T-helper 17 cell (primary cell): ENCODE data around the gene BICC1. TPM values are rescaled to one million over a fixed set of nuclear protein-coding genes. Genes with fewer than 3 reads are reported as not detected.
A peak's percentile ranks its signal among the peaks of the same experiment; 100 is the strongest.

Source experiments
- ATAC-seq: fragments of 150-1000 bp; cut with Tn5 transposase; 2 replicates; pipeline ENCODE4 v1.10.0; 2021; ENCODE audit warnings: mild to moderate bottlenecking, moderate library complexity
- DNase-seq, 3 donors: peaks; one replicate each; pipeline versions ENCODE4 v3.0.0 to v3.0.0-alpha.2; 2020 to 2021
- H3K9me3 ChIP-seq: one replicate; pipeline ENCODE4 v1.7.0; 2013; ENCODE audit warnings: low read length, mild to moderate bottlenecking; ENCODE audit not compliant: control insufficient read depth, poor library complexity, severe bottlenecking
- H3K27ac Mint-ChIP-seq: one replicate; pipeline ENCODE4 v1.8.0; 2022; ENCODE audit warnings: mild to moderate bottlenecking, moderate library complexity, mixed read lengths
- H3K27me3 Mint-ChIP-seq: one replicate; pipeline ENCODE4 v1.8.0; 2022; ENCODE audit warnings: mixed read lengths
- H3K36me3 Mint-ChIP-seq: one replicate; pipeline ENCODE4 v1.8.0; 2022; ENCODE audit warnings: low read depth, mixed read lengths
- H3K4me1 Mint-ChIP-seq: one replicate; pipeline ENCODE4 v1.8.0; 2022; ENCODE audit warnings: mild to moderate bottlenecking, mixed read lengths
- H3K4me3 Mint-ChIP-seq: one replicate; pipeline ENCODE4 v1.8.0; 2022; ENCODE audit warnings: mild to moderate bottlenecking, moderate library complexity, mixed read lengths
- total RNA-seq, 4 donors: library from RNA in 2 of 4; stranded (reverse) in 2 of 4; gene quantifications; one replicate each; pipeline ENCODE4 v1.2.3 and lab custom pipeline; 2022 to 2026

BICC1 gene
- total RNA-seq, 2 donors from 2014 or later = not detected

- no peaks in the 10 kb centered on the region for H3K9me3 ChIP-seq
- no peak overlapping the region for H3K27ac Mint-ChIP-seq
- no peak for ATAC-seq
- H3K36me3 Mint-ChIP-seq = no peaks in the 10 kb centered on the region
- H3K4me1 Mint-ChIP-seq = peaks cover 14% of the 10 kb centered on the region
- no peak for DNase-seq
- H3K27me3 Mint-ChIP-seq = no peaks in the 10 kb centered on the region
- H3K4me3 Mint-ChIP-seq = no peak overlapping the region
These were observed 149.6 kb downstream of the BICC1 start for GRCh38 chr10:58662314-58662713.

GRCh38 chr10:58665361-58665760 lies 152.7 kb downstream of the BICC1 start:
- ATAC-seq = no peak

DNA sequence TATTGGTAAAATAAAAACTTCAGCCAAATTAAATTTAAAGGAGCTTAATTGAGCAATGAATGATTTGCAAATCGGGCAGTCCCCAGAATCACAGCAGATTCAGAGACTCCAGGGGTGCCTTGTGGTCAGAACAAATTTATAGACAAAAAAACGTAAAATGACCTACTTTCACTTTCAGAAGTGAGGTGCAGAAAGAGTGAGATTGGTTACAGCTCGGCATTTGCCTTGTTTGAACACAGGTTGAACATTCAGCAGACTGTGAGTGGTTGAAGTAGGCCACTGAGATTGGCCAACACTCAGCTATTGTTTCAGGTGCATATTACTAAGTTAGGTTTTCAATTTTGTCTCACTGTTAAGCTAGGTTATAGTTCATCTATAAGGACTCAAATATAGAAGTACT lies 153.4 kb downstream of the BICC1 start:
- peak overlapping the region; percentile 87 for H3K27ac Mint-ChIP-seq
- no peaks in the 10 kb centered on the region for H3K9me3 ChIP-seq
- ATAC-seq (peak; percentile 93), DNase-seq (no peak)
- H3K36me3 Mint-ChIP-seq = no peaks in the 10 kb centered on the region
- peak overlapping the region; percentile 65 for H3K4me3 Mint-ChIP-seq
- H3K4me1 Mint-ChIP-seq = peaks cover 12% of the 10 kb centered on the region
- H3K27me3 Mint-ChIP-seq = no peaks in the 10 kb centered on the region

More at GRCh38 chr10:58665361-58665760, 152.7 kb downstream of the BICC1 start:
- Mint-ChIP-seq H3K36me3 (no peaks in the 10 kb centered on the region), H3K27me3 (no peaks in the 10 kb centered on the region), H3K4me1 (peaks cover 14% of the 10 kb centered on the region), H3K27ac (peak overlapping the region; percentile 87), H3K4me3 (no peak overlapping the region)
- no peaks in the 10 kb centered on the region for H3K9me3 ChIP-seq
- no peak for DNase-seq

DNA sequence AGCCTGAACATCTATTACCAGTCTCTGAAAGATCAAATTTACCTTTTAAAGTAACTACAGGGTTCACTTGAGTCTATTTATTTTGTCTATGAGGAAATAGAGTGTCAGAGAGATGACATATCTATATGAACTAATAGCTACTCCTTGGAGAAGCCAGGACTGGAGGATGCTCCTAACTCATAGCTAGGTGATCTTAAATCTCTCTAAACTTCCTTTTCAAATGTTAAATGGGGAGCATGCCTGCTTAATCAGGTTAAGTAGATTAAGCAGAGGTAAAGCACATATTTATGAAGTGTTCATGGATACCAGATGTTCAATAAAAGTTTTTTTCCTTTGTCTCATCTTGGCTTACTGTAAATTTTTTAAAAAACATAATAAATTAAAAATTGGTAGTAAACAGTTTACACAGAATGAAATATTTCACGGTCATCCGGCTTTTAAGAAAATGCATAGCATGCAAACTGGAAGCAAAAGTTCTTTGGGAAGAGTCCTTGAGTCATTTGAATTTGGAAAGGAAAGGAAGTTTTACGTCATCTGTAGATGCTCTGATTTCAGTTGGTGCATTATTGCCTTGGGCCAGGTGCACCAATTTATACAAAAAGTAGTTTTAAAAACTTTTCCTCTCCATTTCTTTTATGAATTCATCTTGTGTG lies 155.1 kb downstream of the BICC1 start:
- H3K9me3 ChIP-seq = no peaks in the 10 kb centered on the region
- DNase-seq = no peak
- Mint-ChIP-seq H3K4me3 (no peak overlapping the region), H3K36me3 (no peaks in the 10 kb centered on the region), H3K4me1 (peaks cover 9% of the 10 kb centered on the region), H3K27ac (peak overlapping the region; percentile 87), H3K27me3 (no peaks in the 10 kb centered on the region)
- no peak for ATAC-seq

GRCh38 chr10:58672845-58673244 lies 160.2 kb downstream of the BICC1 start:
- Mint-ChIP-seq H3K36me3 (no peaks in the 10 kb centered on the region), H3K27me3 (no peaks in the 10 kb centered on the region), H3K27ac (no peak overlapping the region), H3K4me1 (no peaks in the 10 kb centered on the region), H3K4me3 (no peak overlapping the region)
- no peak for DNase-seq
- no peaks in the 10 kb centered on the region for H3K9me3 ChIP-seq
- ATAC-seq = no peak

DNA sequence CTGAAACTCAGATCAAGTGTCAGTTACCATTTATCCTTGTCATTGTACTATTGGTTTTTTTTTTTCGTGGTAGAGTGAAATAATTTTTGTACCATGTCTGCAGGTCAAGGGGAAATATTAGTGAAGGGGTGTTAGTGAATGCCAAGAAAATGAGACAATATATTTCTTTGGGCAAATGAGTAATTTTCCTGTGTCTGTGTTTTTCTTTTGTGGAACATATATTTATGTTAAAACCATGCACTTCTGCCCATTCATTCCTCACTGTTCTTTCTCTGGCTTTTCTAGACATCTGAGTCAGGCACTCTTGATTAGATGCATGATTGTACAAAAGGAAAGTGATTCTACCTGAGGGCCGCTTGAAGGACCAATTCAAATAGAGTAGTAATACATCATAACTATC lies 161.6 kb downstream of the BICC1 start:
- no peak for ATAC-seq
- Mint-ChIP-seq H3K27ac (no peak overlapping the region), H3K4me3 (no peak overlapping the region), H3K4me1 (no peaks in the 10 kb centered on the region), H3K27me3 (no peaks in the 10 kb centered on the region), H3K36me3 (no peaks in the 10 kb centered on the region)
- no peaks in the 10 kb centered on the region for H3K9me3 ChIP-seq
- DNase-seq = no peak

GRCh38 chr10:58675321-58675720 lies 162.6 kb downstream of the BICC1 start:
- Mint-ChIP-seq H3K4me1 (no peaks in the 10 kb centered on the region), H3K4me3 (no peak overlapping the region), H3K27me3 (no peaks in the 10 kb centered on the region), H3K36me3 (no peaks in the 10 kb centered on the region), H3K27ac (no peak overlapping the region)
- ATAC-seq = no peak
- no peak for DNase-seq
- no peaks in the 10 kb centered on the region for H3K9me3 ChIP-seq

DNA sequence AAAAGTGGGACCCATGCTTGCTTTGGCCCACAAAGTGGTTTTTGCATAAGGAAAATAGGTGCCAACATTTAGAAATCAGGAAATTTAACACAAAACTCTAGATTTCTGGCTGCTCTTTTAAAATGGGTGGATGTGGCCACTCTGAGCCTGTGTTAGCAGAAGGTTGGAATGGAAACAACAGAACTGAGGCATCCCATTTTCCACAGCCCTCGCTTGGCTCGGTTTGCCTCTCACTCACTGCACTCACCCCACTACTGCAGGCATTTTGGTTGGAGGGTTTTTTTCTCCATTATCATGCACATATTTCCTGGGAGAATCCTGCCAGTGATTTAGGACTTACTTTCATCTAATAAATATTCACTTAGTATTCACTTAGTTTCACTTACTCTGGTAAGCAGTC lies 178.9 kb downstream of the BICC1 start:
- DNase-seq = no peak
- H3K9me3 ChIP-seq = no peaks in the 10 kb centered on the region
- Mint-ChIP-seq H3K27me3 (no peaks in the 10 kb centered on the region), H3K27ac (no peak overlapping the region), H3K4me1 (no peaks in the 10 kb centered on the region), H3K4me3 (no peak overlapping the region), H3K36me3 (peaks cover 2% of the 10 kb centered on the region)
- no peak for ATAC-seq

GRCh38 chr10:58693919-58694318 lies 181.2 kb downstream of the BICC1 start:
- Mint-ChIP-seq H3K4me1 (peaks cover 3% of the 10 kb centered on the region), H3K27ac (no peak overlapping the region), H3K27me3 (peaks cover 4% of the 10 kb centered on the region)

DNA sequence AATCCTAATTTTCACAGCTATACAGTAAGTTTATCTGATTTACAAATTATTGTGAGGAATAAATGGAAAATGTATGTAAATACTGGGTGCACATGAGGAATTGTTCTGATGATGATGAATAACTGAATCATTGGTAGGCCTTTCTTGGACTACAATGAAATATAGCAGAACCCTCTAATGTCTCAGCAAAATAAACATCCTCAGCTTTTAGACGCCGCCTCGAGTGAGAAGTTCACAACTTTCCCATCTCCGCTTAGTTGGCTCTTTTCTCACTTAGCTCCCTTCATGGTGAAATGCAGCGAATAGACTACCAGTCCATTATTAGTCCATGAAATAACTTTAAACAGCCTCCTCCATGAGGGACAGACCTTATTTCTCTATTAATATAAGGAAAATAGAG lies 182.3 kb downstream of the BICC1 start:
- DNase-seq (no peak), ATAC-seq (no peak)
- H3K4me1 Mint-ChIP-seq = peaks cover 4% of the 10 kb centered on the region
- H3K27ac Mint-ChIP-seq = no peak overlapping the region
- H3K36me3 Mint-ChIP-seq = peaks cover 2% of the 10 kb centered on the region
- no peak overlapping the region for H3K4me3 Mint-ChIP-seq
- H3K27me3 Mint-ChIP-seq = peaks cover 4% of the 10 kb centered on the region
- no peaks in the 10 kb centered on the region for H3K9me3 ChIP-seq

More at GRCh38 chr10:58693919-58694318, 181.2 kb downstream of the BICC1 start:
- H3K4me3 Mint-ChIP-seq = no peak overlapping the region
- no peak for ATAC-seq
- DNase-seq = no peak
- H3K36me3 Mint-ChIP-seq = peaks cover 2% of the 10 kb centered on the region
- H3K9me3 ChIP-seq = no peaks in the 10 kb centered on the region

GRCh38 chr10:58696736-58697135 lies 184.1 kb downstream of the BICC1 start:
- no peaks in the 10 kb centered on the region for H3K9me3 ChIP-seq
- H3K27ac Mint-ChIP-seq = no peak overlapping the region
- ATAC-seq = no peak
- peaks cover 4% of the 10 kb centered on the region for H3K27me3 Mint-ChIP-seq
- H3K4me1 Mint-ChIP-seq = peaks cover 6% of the 10 kb centered on the region
- no peak for DNase-seq
- H3K4me3 Mint-ChIP-seq = no peak overlapping the region
- H3K36me3 Mint-ChIP-seq = peaks cover 2% of the 10 kb centered on the region

- H3K27ac Mint-ChIP-seq = no peak overlapping the region
- peaks cover 6% of the 10 kb centered on the region for H3K4me1 Mint-ChIP-seq
- H3K9me3 ChIP-seq = no peaks in the 10 kb centered on the region
- H3K4me3 Mint-ChIP-seq = no peak overlapping the region
- ATAC-seq = no peak
- no peaks in the 10 kb centered on the region for H3K36me3 Mint-ChIP-seq
- H3K27me3 Mint-ChIP-seq = peaks cover 4% of the 10 kb centered on the region
- DNase-seq = no peak
These were observed 185.0 kb downstream of the BICC1 start for GRCh38 chr10:58697691-58698090.

GRCh38 chr10:58698777-58699356 lies 186.2 kb downstream of the BICC1 start:
- ATAC-seq (no peak), DNase-seq (no peak)
- H3K27me3 Mint-ChIP-seq = peaks cover 4% of the 10 kb centered on the region
- H3K36me3 Mint-ChIP-seq = no peaks in the 10 kb centered on the region
- peaks cover 6% of the 10 kb centered on the region for H3K4me1 Mint-ChIP-seq
- no peak overlapping the region for H3K4me3 Mint-ChIP-seq
- H3K27ac Mint-ChIP-seq = no peak overlapping the region
- H3K9me3 ChIP-seq = no peaks in the 10 kb centered on the region

GRCh38 chr10:58700591-58700990 lies 187.9 kb downstream of the BICC1 start:
- no peak for DNase-seq
- Mint-ChIP-seq H3K4me3 (no peak overlapping the region), H3K27me3 (peaks cover 4% of the 10 kb centered on the region), H3K27ac (no peak overlapping the region), H3K36me3 (no peaks in the 10 kb centered on the region), H3K4me1 (peaks cover 6% of the 10 kb centered on the region)
- ATAC-seq = no peak
- no peaks in the 10 kb centered on the region for H3K9me3 ChIP-seq
